ENCODE results near the gene TNS4.

The TNS4 gene

DNA sequence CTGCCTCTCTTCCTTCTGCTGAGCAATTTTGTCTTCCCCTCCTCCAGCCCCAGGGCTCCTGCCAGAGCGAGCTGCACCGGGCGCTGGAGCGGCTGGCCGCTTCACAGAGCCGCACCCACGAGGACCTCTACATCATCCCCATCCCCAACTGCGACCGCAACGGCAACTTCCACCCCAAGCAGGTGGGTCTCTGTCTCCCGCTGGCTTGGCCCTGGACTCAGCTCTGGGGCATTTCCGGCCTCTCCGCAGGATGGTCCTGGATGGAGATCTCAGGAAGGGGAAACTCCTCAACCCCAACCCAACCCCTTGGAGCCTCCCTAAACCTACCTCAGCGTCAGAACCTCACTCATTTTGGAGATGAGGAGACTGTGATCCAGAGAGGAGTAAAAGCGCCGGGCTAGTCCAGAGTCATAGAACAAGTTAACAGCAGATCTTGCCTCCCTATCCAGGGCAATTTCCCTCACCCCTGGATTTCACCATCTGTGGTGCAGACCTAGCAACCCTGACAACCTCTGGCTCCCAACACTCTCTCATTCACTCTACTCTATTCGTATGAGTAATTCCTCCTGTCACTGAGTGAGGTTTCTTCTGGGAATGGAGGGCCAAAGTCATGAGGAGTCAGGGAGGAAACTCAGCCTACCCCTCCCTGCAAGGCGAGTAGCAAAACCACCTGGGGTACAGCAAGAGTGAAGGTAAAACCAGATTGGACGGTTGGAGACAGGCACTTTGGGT, 47.4 kb downstream of the TNS4 start:
- no peak for DNase-seq

DNA sequence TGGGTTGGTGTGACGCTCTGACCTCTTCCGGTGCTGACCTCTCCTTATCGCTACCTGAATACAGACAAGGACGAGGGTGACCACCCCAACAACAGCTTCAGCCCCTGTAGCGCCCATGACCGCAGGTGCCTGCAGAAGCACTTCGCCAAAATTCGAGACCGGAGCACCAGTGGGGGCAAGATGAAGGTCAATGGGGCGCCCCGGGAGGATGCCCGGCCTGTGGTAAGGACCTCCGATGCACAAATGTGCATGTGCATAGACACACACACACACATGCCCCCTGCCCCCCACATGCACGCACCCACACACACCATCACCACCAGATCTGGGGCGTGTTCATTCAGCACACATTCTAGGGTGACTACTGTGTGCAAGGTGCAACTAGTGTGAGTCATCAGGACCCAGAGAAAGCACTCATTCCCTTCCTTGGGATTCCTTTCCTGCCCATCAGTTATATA, 48.5 kb downstream of the TNS4 start:
- no peak for DNase-seq

DNA sequence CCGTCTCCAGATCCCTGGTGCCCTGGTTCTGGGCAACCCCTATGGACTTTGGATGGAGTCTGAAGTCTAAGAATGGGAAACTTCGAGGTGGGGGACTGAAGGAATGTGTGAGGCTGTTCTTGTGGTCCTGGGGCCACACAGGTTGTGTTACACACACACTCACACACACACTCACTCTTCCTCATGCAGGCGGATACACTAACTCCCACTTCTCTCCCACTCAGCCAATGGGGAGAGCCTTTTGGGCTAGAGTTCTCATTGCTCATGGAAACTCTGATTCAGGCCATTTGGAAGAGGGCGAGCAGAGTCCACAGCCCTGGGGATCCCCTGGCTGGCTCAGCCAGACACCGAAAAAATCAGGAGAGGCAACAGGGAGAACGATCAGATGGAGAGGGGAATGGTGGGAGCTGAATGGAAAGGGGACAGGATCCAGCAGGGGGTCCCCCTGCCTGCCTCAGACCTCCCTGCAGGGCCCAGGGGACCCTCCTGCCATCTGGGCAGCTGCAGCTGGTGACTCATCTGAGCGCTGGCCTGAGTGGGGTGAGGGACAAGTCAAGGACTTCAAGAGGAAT, 49.1 kb downstream of the TNS4 start:
- DNase-seq, result no peak

DNA sequence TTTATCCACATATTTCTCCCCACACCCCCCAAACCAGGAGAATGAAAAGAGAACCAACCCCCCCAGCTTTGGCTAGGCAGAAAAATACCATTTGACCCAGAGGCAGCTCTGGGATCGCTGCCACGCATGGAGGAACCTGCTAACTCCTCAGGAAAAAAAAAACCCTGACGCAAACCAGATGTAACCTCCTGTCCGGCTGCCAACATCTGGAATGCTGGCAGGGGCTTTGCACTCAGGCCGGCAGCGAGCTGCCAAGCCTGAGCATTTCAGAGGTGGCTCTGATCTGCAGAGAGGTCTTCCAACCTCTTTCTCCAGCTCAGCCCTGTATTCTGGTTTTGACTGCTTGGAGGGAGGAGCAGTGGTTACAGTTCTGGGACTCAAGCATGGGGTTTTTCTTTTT, 50.0 kb downstream of the TNS4 start:
- no peak for DNase-seq

DNA sequence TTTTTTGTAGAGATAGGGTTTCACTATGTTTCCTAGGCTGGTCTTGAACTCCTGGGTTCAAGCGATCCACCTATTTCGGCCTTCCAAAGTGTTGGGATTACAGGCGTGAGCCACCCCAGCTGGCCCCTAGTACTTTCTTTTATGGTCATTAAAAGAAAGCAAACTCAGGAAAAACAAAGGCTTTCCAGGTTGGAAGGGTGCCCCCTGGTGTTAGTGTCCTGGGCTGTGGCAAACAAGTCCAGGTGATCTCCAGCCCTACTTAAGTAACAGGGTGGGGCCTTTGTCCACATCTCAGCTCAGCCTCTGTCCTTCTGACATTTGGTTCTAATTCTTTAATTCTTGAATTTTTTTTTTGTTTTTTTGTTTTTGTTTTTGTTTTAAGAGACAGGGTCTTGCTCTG, 51.2 kb downstream of the TNS4 start:
- peak; percentile 49 for DNase-seq

DNA sequence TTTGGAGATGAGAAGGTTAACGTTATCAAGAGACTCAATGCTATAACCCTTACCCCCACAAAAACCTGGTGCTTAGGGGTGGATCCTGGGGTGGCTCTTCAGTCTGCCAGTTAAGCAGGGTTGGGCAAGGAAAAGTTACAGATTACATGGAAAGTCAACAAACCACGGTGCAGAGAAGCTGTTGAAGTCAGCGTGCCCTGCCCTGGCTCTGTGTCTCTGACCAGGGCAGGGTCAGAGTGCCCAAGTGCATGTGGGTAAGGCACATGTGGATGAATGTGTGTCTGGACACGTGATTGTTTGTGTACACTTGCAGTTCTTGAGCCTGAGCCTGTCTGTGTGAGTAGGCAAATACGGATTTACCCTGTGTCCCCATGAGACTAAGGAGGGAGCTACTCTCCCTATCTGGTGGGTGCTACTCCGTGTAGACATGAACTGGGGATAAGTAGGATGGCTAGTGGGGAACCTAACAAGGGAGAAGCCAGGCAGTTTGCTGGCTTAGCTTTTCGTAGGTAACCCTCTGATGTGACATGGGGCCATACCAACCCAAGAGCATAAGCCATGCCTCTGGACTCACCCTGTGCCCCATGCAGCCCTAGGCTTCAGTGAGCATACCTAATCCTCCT, 52.7 kb downstream of the TNS4 start:
- no peak for DNase-seq

DNA sequence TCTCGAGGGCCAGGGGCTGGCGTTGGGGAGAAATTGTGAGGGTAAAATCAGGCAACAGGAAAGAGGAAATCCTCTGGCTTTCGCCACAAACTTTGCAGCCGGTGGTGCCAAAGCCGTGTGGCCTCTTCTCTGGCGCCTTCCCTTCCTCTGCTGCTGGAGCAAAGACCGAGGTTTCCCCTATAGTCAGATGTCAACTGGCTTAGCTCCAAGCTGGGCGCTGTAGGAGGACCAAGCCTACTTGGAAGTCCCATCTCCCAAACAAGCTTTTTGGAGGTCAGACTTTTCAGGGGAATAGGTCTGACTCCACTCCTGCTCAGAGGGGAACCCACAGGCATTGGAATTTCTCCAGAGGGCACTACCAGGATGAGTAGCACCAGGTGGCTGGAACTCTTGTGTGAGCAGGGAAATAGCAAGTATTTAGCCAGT, 53.2 kb downstream of the TNS4 start:
- no peak for DNase-seq

DNA sequence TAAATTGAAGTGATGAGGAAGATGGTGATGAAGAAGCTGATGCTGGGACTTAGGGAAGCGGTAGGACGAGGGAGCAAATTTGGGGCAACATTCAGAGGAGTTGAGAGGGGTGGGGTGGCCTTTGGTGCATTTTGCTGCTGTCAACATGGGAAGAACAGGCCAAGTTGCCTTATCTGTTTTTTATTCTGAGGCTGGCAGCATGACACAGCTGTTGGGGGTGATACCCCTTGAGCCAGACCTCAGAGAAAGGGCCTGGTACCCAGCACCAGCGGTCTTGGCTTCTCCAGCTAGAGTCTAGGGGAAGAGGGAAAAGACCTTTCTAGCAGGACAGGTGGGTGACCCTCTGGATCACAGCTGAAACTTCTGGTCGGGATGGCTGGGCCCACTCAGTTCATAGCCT, 53.6 kb downstream of the TNS4 start:
- no peak for DNase-seq

DNA sequence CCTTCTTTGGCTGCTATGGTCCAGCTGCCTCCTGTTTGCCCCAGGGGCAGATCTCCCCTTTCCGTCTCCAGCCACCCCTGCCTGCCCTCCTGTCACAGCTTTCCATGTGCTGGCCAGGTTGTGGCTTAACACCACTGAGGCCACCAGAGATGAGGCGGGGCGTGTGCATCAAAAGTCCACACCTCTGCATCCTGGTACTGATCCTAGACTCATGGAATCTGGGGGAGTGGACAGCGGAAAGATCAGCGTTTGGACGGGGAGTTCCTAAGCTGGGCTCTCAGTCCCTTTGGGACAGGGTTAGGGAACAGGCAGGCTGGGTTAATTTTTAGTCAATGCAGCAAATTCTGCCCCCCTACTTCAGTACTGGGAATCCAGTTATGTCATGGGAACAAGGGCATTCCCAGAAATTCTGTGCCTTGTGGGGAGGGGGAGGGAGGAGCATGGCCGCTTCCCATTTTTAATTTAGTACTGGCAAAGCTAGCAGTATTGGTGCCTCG, 54.2 kb downstream of the TNS4 start:
- DNase-seq, result no peak

DNA sequence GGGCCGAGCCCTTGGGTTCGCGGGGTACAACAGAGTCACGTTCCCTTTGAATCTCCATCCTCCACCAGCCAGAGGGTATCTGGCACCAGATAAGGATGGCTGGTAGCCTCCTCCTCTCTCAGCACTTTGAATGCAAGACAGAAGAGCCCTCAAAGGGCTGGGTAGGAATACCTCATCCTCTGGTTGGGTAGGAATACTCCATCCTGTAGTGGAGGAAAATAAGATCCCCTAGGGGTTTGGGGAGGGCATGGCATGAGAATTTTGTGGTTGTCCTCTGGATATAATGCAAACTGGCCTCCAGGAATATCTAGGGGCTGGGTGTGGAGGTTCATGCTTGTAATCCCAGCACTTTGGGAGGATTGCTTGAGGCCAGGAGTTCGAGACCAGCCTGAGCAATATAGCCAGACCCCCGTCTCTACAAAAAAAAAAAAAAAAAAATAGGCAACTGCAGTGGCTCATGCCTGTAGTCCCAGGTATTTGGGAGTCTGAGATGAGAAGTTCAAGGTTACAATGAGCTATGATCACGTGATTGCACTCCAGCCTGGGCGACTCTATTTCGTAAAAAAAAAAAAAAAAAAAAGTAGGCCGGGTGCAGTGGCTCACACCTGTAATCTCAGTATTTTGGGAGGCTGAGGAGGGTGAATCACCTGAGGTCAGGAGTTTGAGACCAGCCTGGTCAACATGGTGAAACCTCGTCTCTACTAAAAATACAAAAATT, 55.5 kb downstream of the TNS4 start:
- no peak for DNase-seq

DNA sequence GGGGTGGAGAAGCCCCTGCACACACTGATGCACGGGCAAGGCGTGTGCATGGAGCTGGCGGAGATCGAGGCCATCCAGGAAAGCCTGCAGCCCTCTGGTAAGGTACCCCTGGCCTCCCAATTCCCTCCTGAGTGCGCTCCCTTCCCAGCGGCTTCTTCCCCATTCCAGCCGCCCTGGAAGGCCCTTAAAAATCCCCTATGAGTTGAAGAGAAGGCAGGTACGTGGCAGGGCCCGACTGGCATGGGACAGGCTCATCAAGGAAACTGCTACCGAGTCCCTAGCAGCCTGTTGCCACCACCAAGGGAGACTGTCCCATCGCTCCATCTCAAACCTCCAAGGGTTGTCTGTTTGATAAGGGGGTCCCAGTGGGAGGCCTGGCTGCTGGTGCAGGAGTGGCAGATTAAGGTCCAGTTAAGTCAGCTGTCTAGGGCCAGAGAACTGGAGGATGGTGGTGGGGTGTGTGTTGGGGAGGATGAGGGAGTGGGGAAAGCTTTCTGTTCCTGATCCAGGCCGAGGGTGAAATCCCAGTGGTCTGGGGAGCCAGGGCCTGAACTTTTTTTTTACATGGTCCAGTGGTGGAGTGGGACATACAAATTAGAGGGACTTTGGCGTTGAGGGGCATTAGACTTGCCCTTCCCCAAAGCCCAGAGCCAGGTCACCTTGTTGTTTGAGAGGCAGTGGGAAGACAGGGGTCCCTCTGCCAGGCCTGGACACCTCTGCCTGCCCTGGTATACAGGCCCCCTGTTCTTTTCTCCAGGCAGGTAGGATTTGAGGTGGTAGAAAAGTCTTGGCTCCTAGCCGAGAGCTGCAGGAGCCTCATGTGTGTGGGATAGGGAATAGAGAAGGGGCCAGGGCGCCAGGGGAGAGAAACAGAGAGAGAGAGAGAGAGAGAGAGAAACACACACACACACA, 57.2 kb downstream of the TNS4 start:
- no peak for DNase-seq

DNA sequence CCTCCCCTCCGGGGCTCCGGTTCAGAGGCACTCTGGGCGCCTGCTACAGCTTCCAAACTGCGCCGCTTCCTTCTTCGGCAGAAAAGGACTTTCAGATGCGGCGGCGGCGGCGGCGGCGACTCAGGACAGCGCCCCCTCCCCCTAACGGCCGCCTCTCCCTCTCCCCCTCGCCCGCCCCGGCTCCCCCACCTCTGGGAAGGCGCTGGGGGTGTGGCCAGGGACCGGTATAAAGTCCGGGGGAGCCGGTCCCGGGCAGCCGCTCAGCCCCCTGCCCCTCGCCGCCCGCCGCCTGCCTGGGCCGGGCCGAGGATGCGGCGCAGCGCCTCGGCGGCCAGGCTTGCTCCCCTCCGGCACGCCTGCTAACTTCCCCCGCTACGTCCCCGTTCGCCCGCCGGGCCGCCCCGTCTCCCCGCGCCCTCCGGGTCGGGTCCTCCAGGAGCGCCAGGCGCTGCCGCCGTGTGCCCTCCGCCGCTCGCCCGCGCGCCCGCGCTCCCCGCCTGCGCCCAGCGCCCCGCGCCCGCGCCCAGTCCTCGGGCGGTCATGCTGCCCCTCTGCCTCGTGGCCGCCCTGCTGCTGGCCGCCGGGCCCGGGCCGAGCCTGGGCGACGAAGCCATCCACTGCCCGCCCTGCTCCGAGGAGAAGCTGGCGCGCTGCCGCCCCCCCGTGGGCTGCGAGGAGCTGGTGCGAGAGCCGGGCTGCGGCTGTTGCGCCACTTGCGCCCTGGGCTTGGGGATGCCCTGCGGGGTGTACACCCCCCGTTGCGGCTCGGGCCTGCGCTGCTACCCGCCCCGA, 58.0 kb downstream of the TNS4 start, which contains the start of gene IGFBP4:
TSS of gene IGFBP4 (plus strand) at position 255 of the 792 bp plus-strand sequence. CDS start at position 541, 286 bp downstream.
- peak; percentile 66 for DNase-seq

DNA sequence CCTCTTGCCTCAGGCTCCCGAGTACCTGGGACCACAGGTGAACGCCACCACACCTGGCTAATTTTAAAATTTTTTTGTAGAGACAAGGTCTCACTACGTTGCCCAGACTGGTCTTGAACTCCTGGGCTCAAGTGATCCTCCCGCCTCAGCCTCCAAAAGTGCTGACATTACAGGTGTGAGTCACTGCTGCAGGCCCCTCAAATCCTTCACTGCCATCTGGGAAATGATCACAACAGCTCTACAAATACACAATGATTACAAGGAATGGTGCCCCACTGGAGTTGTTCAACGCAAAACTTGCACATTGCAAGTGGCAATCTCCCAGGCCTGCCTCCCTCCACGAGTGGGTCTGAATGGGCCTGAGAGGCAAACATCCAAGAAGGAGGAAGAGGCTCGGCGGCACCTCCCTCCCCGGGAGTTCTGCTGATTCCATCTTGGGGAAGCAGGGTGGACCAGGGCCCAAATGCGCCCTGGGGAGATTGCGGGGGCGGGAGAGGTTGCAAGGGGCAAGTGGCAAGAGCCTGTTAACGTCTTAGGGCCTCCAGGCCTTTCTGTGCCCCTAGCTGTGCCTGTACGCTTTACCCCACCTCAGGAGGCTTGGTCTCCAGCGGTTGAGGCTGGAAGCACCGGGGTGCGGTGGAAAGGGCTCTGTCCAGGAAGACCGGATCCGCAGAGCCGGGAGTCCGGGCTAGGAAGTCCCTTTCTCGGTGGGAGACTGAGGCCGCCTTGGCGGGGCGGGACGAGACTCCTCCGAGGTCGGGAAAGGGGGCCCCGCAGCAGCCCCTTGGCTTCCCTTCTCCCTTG, 58.8 kb downstream of the TNS4 start:
- no peak for DNase-seq

DNA sequence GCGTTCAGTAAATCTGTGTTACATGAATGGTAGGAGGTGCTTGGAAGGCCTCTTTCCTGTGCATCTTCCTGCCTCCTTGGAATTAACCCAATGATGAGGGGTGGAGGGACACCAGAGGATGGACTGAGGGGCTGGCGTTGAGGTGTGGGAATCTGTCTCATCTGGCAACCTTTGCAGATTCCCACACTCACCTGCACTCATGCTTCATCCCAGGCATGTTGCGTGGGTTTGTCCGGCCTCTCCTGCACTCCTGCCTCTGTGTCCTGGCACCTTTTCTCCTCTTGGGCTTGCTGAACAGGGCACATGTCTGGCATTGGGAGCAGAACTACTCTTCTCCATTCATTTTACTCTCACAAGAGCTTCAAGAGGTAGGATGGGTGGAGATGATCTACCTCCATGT, 61.3 kb downstream of the TNS4 start:
- no peak for DNase-seq

DNA sequence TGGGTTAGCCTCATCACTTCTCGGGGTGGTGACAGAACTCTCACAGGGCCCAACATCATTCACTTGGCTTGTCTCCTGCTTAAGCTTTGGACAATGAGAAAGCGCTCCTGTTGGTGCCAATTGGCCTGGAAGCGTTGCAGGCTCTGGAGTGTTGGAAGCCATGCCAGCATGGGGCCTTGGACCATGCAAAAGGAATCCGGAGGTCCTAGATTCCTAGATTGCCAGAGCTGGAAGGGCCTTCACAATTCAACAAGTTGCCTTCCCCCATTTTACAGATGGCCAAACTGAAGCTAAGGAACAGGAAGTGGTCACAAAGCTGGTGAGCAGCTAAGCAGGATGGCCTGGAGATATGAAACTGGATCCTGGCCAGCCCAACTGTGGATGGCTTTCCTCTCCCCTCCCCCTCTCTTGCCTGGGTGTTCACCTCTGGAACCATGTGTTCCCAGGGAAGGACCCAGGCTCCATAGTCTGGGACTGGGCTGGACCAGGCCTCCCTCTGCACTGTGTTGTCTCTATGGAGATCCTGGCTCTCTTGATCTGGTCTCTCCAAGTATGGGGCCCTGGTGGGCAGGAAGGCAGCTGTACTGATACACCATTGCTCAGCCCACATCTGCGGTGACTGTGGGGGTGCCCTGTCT, 64.2 kb downstream of the TNS4 start:
- DNase-seq, result no peak

DNA sequence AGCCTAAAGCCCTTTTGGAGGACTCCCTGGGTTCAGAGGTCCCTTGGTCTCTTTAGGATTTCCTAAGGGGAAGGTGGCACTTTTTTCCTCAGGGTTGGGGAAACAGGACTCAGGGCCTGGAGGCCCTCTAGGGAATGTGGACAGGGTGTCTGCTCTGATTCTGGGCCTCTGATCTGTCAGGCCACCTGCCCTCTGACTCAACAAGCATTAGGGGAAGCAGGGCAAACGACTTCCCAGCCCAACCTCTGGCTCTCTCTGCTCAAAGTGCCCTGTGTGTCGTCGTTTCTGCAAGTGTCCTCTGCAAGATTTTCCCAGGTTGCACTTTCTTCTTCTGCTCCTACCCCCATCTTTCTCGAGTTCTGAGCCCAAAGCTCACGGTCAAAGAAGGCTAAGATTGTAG, 64.8 kb downstream of the TNS4 start:
- no peak for DNase-seq

DNA sequence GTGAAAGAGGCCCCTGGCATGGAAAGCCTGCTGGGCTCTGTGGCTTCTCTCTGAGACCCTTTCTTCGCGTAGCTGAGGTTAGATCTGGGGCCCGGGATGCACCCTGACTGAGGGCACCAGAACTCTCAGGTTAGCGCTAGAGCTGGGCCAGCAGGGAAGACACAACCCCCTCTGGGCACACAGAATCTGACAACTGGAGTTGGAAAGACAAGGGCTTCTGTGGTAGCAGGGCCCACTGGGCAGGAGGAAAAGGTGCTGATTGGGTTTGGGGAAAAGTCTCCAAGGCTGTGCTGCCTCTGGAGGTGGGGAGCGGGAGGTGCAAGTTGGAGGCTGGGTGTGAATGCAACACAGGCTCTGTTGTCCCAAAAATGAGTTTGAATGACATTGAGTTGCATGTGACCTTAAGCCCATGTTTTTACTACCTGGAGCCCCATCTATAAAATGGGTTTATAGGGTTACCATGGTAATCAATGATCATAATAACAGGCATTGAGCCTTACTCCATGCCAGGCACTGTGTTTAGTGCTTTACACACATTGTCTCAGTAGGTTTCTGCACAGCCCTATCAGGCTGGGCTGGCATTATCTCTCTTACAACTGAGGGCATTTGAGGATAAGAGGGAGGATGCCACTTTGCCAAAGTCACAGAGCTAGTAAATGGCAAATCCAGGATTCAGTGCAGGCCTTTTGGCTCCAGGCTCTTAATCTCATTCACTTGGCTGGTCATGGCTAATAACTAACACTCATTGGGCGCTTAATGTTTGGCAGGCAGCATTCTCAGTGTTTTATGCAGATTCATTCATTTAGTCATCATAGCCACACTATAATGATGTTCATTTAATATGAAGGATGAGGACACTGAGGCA, 67.6 kb downstream of the TNS4 start:
- DNase-seq, result no peak

DNA sequence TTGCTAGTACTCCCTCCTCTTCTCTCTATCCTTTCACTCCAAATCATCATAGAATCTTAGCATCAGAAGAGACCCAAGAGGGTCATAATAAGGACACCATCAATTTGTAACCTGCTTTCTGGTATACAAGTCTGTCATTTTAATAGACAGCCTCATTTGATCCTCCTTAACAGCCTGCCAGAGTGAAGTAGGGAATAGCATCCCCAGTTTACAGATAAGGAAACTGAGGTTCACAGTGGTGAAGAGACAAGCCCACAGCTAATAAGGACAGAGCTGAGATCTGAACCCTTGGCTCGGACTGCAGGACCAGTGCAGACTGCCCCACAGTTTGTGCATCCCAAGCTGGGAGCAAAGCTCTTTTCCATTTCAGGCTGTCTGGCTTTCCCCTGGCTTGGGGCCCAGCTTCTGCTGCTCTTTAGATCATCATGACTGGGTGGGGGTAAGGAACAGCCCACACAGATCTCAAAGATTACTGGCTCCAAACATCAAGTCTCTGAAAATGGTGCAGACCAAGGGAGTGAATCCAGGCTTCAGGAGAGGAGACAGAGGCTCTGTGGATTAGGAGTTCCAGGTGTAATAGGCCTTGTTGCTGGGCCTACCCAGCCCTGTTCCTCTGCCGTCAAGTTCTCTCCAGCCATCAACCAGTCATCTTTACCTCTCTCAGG, 68.4 kb downstream of the TNS4 start:
- no peak for DNase-seq

DNA sequence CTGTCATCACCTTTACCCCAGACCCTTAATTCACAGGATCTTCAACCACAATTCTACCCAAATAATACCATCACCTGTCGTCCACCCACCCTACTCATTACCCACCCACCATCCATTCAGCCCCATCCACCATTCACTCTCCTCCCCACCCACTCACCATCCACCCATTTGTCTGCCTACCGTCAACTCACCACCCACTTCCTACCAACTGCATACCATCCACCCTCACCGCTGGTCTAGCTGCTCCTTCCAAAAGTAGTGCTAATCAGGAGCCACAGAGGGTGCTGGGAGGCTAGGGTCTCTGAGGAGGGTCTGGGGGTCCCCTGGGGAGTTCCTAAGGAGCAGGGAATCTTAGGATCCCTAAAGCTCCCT, 70.2 kb downstream of the TNS4 start:
- no peak for DNase-seq

Measured in activated gamma-delta T cell treated with Interleukin-2 at 50 U/mL for 16 hours (primary cell).